GM12872 (cell line): ENCODE results near the gene GFOD2.

Experiments
- CTCF ChIP-seq: IDR thresholded peaks from 3 replicates; pipeline ENCODE4 v1.5.1; 2011; ENCODE audit warnings: low read depth, mild to moderate bottlenecking, low read length, moderate library complexity; ENCODE audit not compliant: insufficient read depth

GFOD2 gene

DNA sequence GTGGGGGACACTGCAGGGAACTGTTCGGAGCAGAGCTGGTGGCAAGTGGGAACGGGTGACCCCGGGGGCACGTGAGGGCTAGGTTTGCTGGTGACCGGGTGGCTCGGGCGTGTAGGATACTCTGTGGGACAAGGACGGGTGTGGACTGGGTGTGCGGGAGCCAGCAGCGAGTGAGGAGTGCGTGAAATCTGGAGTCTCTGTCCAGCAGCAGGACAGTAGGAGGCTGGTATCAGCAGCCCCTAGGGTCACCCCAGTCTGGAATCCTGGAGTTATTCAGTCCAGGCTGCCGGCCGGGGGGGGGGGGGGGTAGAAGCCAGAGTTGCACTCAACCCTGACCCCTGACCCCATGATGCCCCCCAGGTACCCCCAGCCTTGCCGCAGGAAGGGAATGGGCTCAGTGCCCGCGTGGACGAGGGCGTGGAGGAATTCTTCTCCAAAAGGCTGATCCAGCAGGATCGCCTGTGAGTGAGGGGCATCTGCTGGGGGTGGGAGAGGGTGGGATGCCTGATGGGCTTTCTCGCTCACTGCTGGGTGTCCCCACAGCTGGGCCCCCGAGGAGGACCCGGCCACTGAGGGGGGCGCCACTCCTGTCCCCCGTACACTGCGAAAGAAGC, 65.2 kb downstream of the GFOD2 start:
- no peak for TF ChIP-seq CTCF

DNA sequence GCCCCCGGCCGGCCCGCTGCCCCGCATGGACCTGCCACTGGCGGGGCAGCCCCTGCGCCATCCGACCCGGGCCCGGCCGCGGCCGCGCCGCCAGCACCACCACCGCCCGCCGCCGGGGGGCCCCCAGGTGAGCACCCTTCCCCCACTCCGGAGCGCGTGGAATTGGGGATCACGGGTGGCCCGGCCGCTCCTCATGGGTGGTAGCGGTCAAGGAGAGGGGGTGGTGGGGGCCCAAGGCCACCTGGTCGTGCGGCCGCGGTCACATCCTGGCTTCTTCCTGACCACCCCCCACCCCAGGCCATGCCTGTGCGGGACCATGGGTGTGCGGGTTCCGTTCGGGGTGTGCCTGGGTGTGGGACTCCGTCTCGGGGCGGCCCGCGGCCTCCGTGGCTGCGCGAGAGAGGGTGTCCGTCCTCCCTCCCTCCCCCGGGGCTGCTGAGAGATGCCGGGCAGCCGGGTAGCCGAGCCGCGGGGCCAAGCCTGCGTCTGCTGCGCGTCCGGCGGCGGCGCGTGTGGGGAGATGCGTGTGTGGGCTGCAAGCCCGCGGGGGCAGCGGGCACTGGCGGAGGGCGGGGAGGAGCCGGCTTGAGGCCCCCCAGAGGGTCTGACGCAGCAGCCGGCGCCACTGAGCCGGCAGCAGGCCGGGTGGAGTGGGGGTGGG, 65.9 kb downstream of the GFOD2 start:
- TF ChIP-seq CTCF = no peak

- no peak for TF ChIP-seq CTCF
Observed at GRCh38 chr16:67652578-67653127, 66.5 kb downstream of the GFOD2 start.

DNA sequence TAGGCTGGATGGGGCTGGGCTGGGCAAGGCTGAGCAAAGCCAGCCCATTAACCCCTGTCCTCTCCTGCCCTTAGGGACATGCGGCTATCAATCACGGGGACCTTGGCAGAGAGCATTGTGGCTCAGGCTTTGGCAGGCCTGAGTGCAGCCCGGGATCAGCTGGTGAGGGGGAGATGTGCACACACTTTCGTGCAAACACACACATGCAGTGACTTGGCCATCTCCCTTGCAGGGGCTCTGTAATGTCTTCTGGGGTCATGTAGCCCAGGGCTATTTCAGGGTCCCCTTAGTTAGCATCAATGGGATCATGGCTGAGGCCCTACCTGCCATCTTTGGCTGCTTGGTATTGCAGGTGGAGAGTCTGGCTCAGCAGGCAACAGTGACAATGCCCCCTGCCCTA, 67.3 kb downstream of the GFOD2 start:
- TF ChIP-seq CTCF = no peak

DNA sequence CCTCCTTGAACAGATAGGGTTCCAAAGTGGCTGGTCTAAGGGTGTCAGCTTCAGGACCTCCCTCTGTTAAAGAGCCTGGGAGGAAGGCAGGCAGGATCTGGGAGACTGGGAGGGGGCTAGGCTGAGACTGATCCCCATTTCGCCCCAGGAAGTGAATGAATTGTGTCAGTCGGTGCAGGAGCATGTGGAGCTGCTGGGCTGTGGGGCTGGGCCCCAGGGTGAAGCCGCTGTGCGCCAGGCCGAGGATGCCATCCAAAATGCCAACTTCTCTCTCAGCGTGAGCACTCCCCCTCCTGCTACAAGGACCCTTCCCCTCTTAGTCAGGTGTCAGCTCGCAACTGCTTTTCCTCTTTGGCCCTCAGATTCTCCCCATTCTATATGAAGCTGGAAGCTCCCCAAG, 68.1 kb downstream of the GFOD2 start:
- no peak for TF ChIP-seq CTCF

GRCh38 chr16:67650023-67650422, 69.1 kb downstream of the GFOD2 start:
- TF ChIP-seq CTCF = no peak

GRCh38 chr16:67649494-67649931, 69.6 kb downstream of the GFOD2 start:
- no peak for TF ChIP-seq CTCF
